SHP77 treated with DMSO at 0.1 percent for 48 hours (cell line): ENCODE results near the gene BACH2.
"Not testable (repeated sequence)": the region's sequence is repeated elsewhere in the genome, so short reads cannot be mapped to it uniquely, and the experiment has no call there.

Experiments
- DNase-seq: peaks from one replicate; lab custom pipeline; 2025; lab: John Stamatoyannopoulos, UW

BACH2 gene

DNA sequence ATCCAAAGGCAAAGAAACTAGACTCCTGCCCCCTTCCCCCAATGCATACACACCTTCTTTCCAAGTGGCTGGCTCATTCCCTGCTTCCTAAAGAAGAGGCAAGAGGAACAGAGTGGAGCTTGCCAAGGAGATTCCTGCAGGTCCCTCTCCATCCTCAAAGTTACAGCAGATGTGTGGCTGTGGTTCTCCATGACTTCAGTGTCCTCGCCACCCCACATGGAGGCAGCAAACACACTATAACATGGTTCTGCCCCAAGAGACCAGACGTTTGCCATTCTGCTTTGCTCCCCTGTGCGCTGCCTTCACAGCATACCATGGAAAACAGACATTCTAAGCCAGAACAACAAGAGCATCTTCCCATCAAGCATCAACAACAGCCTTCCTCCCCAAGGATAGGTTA is 84.4 kb downstream of the BACH2 start:
- DNase-seq, result no peak

DNA sequence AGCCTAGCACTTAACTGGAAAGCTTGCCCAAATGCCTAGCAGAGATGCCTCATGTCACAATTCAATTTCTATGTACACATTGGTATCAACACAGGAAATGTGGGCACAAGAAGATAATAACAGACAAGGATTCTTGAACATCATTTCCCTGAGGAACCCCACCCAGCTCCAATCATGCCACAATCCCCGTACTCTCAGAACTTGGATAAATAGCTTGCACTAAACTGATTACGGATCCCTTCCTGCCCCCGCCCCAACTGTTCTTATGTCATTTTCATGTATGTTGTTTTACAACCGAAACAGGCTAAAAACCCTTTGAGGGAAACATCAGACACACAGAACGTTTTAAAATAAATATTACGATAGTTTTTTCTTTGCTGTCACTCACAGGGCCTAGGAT is 87.1 kb downstream of the BACH2 start:
- no peak for DNase-seq

DNA sequence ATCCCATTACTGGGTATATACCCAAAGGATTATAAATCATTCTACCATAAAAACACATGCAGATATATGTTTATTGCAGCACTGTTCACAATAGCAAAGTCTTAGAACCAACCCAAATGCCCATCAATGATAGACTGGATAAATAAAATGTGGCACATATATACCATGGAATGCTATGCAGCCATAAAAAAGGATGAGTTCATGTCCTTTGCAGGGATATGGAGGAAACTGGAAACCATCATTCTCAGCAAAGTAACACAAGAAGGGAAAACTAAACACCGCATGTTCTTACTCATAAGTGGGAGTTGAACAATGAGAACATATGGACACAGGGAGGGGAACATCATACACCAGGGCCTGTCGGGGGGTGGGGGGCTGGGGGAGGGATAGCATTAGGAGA is 88.0 kb downstream of the BACH2 start:
- DNase-seq, result not testable (repeated sequence)

DNA sequence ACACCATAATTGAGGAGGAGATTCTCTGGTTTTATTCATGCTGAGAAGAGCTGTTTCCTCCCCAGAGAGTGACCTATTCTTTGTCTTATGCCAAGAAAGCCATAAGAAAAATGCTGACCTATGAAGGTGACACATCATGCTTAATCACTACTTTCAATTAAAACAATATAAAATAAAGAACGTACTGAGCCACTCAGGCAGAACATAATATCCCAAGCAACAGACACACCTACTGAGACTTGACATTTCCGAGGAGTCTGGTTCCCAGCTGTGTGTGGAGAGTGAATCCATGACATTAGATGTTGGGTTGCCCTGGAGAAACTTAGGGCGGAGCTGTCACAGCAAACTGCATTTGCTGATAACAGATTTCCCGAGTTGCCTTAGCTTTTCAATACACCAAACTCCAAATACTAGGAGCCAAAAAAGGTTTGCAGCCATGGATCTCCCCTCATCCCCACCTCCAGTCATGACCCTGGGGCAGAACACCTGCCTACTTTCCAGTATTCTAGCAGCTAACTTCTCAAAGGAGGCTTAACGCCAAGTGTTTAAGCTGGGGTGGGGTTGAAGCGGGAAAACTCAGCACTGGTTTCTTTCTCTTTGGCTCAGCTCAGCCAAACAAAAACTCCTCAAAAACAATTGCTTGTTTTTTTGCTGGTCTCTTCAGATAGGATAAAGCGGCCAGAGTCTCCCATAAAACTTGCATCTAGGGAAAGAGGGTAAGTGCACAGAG is 92.2 kb downstream of the BACH2 start:
- DNase-seq, result no peak

DNA sequence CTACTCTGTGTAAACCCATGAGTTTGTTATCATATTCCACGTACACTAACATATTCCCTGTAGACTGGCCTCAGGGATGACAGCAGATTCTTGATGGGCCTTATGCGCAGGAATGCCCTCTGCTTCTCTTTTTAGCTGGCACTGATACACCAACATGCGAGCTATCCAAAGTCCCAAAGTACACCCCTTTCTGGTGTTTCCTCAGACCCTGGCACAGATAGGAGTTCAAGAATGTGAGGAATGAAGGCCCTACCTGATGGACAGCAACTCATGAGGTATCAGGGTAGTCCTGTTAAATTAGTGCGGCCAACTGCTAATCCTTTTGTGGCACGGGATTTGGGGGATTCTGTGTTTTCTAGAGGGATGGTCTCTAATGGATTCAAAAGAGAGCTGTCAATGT is 93.0 kb downstream of the BACH2 start:
- no peak for DNase-seq

DNA sequence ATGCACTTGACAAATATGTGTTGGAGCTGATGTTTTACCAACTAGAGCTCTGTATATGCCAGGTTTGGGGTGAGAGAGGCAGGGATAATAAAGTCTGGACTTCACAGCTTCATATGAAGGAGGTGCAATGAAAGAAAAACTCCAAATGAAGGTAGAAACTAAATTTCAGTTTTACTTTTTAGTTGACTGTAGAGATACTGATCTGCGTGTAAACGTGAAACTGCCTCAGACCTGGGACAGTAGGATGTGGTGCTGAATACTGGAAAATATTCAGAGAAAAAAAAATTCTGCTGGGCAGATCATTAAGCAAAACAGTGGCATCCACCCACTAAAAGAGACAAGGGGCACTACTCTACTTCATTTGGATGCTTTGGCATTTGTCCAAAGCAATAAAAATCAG is 94.5 kb downstream of the BACH2 start:
- DNase-seq, result no peak

DNA sequence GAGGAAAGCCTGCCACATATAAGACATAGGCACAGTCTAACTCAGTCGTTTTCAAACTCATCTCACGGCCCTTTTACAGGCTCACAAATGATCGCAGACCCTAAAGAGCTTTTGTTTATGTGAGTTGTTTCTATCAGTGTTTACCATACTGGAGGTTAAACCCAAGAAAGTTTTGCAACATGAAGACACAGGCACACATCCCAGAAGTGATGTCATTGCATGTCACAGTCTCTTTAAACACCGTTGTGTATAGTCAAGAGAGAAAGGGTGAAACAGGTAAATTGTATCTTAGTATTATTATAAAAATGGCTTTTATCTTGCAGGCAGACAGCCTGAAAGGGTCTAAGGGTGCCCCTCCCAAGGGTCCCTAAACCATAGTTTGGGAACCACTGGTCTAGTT is 96.7 kb downstream of the BACH2 start:
- no peak for DNase-seq

DNA sequence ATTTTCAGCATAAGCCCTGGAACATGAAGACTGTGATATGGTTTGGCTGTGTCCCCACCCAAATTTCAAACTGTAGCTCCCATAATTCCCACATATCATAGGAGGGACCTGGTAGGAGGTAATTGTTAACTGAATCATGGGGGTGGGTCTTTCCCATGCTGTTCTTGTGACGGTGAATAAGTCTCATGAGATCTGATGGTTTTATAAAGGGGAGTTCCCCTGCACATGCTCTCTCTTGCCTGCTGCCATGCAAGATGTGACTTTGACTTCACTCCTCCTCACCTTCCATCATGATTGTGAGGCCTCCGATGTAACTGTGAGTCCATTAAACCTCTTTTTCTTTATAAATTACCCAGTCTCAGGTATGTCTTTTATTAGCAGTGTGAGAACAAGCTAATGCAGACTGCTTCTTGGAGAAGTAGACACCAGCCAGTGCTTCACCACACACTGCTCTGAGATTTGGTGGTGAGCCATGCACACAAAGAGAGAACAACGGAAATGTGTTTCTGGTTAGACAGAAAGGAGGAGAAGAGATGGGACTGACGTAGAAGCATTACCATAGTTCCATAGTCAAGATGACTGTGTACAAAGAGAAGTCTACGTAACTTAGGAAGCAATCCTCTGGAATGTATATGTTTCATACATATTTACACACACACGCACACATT is 97.8 kb downstream of the BACH2 start:
- no peak for DNase-seq

DNA sequence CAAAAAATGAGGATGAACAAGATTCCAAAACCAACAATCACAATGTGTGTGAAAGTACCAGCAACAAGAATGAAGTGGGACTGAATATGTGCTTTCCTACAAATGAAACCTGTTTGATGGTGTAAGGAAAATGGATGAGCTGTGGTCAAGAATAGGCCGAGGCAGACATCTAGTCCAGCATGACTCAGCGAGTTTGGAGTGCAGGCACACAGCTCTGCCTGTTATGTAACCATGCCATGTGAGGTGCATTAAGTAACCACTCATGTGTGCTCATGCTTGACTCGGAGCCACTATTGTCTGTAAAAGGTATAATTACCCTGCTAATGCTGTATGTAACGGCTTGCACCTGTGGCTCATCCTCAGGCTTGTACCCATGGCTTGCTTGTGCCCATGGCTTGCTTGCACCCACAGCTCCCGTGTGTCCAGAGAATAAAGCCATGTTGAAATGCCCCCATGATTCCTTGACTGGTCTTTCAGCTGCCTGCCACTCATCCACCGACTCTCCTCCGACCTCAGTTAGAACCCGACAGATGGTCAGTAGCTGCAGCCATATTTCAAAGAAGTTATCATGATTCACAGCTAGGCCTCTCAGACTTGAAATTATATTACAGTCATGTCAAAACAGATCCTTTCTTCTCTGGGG is 98.7 kb downstream of the BACH2 start:
- peak; percentile 51 for DNase-seq

DNA sequence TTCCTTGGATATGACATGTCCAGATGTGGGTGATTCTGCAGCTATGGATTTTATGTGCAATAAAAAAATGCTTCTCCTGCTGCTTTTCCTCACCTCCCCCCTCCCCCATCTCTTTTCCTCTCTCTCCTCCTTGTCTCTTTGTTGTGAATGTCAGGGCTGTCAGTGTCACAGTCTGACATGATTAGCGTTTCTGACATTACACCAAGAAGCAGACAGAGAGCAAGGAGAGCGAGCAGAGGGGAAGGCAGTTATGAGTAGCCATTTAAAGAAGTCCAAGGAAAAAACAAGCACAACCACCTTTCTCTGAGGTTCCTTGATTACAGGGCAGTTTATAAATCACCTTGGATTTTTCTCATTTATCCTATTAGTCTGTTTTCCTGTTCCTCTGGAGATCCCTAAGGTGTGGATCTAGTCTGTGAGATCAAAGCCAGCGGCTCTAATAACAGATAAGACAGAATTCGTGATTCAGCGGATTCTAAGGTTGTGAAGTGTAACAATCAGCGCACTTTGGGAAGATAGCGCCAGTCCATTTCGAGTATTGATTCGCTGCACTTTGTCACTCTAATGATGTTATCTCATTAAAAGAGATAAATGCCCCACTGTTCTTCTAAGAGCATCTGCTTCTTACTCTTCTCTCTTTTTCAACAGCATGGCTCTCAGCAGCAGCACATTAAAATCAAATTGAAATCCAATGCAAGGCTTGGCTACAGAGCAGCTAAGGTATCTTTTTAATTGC is 101.4 kb downstream of the BACH2 start:
- DNase-seq, result no peak

DNA sequence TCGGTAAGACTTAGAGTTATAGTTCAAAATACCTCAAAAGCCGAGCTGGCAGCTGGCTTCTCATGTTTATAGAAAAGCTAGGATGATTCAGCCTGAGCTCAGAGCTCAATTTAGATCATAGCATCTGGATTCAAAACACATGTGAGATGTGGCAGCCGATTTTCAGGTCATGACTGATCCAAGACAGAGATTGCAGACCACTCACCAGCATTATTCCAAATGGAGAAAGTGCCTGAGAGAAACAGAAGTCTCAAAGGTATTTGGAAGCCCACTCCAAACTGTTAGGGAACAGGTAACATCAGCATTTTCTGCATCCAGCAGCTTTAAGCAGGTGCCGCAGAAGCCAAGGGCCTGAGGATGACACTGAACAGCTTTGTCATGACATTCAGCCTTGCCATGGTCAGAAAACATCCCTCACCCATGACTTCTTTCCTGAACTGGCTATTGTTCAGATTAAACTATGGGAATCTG is 102.2 kb downstream of the BACH2 start:
- no peak for DNase-seq

DNA sequence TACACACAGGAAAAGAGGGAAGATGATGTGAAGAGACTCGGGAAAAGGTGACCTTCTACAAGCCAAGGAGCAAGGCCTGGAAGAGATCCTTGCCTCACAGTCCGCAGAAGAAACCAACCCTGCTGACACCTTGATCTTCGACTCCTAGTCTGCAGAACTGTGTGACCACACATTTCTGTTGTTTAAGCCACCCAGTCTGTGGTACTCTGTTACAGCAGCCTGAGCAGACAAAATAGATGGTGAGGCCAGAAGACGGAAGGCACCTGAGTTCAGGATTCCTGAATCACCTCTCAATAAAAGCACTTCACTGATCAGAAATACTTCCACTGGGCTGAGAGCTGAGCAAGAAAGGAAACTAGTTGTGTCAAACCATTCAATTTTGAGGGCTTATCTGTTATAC is 103.3 kb downstream of the BACH2 start:
- no peak for DNase-seq

DNA sequence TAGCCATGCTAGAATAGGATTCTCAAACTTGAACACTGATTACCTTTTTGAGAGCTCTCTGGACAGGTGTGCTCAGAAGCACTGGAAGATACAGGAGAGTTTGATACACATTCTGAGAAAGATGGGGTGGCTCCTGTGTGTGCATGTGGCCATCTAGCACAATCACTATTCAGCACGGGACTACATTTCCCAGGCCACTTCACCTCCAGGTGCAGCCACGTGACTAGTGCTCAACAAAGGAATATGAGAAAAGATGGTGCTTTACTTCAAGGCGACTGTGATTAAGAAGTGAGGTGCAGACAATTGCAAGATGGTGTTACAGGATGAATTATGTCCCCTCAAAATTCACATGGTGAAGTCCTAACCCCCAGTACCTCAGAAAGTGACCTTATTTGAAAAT is 103.8 kb downstream of the BACH2 start:
- no peak for DNase-seq

DNA sequence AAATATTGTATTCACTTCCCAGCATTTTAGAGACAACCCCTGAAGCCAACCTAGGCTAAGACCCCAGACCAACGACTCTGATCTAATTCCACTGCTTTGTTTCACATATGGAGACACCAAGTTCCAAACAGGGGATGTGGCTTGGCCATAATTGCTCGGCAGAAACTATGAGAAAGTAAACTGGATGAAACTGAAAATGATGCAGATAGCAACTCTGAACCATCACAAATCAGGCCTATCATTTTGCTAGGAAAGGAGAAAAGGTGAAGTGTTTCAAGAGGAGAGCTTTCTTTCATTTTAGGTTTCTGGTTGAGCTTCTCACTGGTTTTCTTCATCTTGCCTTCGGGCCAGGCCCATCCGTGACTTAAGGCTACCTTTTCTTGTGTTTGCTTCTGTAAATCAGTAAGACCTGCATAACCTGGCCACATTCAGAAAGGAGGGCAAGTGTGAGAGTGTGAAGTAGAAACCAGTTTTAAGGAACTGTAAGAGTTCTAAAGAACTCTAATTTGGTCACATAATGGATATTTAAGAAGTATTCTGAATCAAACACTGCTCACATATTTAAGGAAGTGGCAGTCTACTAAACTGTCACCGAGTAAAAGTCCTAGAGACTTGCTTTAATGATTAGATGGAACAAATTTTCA is 105.8 kb downstream of the BACH2 start:
- no peak for DNase-seq

DNA sequence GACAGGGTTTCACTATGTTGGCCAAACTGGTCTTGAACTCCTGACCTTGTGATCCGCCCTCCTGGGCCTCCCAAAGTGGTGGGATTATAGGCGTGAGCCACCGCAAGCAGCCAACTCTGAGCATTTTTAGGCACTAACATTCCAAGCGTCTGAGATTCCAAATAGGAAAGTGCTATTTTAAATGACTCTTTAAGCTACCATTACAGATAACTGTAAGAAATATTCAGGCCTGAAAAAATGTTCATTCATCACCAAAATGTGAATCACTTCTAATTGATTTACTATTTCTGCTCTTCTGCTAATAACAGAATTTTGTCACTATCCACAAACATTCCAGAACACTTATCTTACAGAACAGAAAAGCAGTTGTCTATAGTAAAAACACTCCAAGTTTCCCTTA is 106.5 kb downstream of the BACH2 start:
- DNase-seq, result no peak

DNA sequence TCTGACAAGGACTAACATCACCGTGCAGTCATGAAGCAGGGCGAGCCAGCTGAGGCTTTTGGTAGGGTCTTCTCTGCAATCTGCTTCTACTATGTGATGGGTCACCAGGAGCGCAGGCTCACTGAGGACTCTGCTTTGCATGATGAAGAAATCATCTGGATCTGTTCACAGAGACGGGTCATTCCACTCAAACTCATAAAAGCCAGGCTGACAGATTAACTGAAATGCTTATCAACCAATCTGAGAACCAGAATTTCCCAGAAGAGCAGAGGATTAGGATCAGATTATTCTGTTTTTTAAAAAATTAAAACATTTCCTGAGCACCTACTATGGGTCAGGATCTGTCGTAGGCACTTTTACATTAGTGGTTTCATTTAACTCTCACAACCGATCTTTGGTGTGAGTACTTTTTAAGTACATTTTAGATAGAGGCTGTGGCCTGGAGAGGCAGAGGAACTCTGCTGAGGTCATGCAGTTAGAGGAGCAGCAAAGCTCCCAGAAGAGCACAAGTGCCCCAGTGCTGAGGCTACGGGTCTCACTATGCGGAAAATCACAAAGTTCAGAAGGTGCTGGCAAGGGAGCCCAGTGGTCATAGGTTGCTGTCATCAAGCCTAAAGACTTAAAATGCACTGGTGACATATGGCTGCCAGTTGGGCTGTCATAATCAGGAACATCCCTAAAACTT is 109.1 kb downstream of the BACH2 start:
- no peak for DNase-seq

DNA sequence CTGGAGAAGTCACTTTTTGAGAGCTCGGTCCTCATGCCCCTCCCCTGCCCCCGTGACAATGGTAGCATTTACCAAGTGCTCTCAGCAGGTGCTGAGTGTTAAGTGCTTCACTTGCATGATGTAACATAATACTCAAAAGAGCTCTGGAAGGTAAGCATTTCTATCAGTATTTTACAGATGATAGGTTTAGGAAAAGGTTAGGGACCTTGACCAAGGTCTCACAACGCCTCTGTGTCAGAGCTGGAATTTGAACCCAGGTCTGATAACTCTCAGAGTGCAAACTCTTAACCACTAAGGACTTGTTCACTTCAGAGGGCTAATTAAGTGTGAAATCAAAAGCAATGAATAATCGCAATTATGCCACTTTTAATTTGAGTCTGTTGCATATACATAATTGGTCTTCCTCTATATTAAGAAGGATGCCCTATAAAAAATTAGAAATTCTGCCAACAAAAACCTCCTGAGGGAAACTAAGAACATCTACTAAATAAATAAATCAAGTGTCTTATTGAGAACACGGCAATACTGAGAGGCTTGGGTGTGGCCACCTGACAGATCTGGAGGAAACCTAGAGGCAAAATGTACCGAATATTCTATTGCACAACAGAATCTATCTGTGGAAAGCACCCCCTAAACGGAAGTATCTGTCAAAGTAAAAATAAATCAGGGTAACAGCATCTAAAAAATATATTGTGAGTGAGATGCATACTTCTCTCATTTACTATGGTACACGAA is 109.8 kb downstream of the BACH2 start:
- peak; percentile 27 for DNase-seq

DNA sequence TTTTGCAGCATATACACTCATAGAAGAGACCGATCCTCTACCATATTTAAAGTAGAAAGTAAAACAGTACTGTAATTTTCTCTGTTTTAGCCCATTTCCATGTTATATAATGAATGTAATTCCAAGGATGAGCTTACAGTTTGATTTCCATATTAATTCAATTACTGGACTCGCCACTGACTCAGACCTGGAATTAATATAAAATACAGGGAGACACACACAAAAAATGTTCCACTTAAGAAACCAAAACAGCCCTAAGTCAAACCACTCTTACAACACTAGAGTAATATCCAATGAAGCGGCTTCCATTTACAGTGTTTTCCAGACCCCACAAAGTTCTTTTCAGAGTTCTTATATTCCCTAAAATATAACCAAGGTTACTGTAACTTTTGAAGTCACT is 110.6 kb downstream of the BACH2 start:
- DNase-seq, result no peak

DNA sequence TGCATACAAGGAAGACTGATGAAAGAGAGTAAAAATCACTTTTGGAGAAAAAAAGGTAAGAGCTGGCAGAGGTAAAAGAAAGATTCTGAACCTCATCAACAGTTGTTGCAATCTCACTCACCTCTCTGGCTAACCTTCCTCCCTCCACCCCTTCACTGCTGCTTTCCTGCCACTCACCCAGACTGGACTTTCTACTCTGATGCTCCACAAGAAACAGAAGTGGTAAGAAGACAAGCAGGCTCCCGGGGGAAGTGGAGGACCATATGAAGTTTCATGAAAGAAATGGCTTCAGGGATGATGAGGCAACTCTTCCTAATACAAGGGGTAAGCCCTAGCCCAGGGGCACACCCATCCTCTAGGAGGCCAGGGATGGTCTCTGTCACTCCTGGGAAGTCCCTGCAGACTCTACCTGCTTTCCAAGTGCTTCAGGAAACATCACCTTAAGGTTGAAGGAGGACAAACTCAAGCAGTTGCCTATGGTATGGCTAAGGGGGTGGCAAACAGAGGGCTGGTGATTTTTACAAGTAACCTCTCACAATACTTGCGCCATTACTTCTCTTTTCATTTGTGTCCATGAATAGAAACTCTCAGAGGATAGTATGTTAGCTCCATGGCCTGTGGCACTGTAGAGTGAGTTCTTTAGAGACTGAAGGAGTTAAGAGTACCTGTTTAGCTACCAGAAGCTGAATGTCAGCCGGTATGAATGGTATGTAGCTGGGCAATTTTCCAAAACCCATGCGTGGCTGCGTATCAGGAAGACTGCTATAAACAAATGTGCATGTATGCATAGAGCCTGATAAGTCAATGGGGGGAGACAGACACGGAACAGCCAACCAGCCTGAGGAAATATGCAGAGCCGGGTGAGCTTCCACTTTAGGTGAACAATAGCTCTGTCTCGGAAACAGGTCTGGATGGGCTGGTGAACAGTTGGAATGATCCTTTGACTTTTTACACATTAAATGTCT is 112.0 kb downstream of the BACH2 start:
- DNase-seq, result no peak
